Astrocyte (in vitro differentiated cells and primary cell): Measurements from ENCODE around the gene HMX1.

Experiments
- CTCF ChIP-seq: IDR thresholded peaks from 2 replicates; pipeline ENCODE4 v1.5.1; 2011; ENCODE audit warnings: low read depth, mild to moderate bottlenecking, inconsistent platforms, low read length, moderate library complexity; ENCODE audit not compliant: insufficient read depth
- EZH2 ChIP-seq: IDR thresholded peaks from 2 replicates; pipeline ENCODE4 v1.6.1; 2012; ENCODE audit warnings: mild to moderate bottlenecking, low read length, inconsistent platforms; ENCODE audit not compliant: insufficient read depth

- no peak for TF ChIP-seq CTCF
- no peak for TF ChIP-seq EZH2
Measured at GRCh38 chr4:8834681-8835220, 36.9 kb downstream of the HMX1 start.
